GM18526 (cell line): ENCODE data around the gene NDUFB6.

Source experiments
- POLR2A ChIP-seq: IDR thresholded peaks from 3 replicates; pipeline ENCODE4 v1.6.1; 2011; ENCODE audit not compliant: insufficient read length; ENCODE audit errors: extremely low read depth

The NDUFB6 gene

DNA sequence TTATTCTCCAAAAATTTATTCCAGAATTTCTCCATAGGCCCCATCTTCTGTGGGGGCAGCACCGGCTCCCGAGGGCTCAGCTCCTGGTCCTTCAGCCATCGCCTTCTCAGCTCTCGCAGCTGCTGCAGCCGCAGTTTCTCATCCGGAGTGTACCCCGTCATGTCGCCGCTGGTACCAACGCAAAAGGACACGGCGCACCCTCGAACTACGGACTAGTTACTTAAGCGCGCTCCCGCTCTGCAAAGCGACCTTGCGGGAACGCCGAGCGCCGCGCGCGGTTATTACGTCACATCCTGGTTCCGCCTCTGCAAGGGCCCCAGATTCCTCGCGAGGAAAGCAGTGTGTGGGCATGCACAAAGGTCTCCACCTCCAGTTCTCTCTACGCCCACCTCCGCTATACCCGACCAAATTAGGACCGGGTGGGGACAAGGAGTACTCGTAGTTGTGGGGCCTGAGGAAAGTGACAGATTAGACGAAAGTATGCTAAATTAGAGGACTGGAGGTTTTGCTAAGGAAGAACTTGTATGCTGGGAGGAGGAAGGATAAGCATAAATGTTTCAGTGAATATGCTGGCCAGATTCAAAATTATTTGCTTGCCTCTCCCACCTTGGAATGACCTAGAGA, at the start of gene NDUFB6:
NDUFB6 (minus strand) TSS at position 260 of the 624 bp plus-strand sequence; CDS start at position 161, 99 bp downstream.
- peak; percentile 82 for TF ChIP-seq POLR2A

DNA sequence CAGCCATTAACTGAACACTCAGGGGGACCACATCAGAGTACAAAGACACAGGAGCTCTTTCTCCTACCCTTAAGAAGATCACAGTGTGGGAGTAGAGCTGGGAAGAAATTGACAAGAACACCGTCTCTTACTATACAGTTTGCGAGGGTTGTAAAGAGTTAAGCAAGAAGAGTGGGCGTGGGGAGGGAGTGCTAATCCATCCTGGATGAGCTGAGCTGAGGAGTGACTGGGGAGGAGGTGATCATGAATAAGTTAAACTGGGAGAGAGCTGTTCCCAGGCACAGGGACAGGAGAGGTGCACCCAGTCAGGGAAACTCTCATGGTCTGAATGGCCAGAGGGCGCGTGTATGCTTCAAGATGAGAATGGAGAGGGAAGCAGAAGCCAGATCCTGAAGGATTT, 45.3 kb upstream of the NDUFB6 start:
- TF ChIP-seq POLR2A = no peak

DNA sequence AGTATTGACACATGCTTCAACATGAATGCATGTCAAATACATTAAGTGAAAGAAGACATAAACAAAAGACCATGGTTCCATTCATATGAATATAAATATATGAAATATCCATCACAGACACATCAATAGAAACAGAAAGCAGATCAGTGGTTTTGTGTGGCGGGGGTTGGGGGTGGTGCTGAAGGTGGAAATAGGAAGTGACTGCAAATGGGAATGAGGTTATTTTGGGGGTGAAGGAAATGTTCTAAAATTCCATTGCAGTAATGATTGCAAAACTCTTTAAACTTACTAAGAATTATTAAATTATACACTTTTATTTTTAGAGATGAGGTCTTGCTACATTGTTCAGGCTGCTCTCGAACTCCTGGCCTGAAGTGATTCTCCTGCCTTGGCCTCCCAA, 33.9 kb upstream of the NDUFB6 start:
- TF ChIP-seq POLR2A = no peak

DNA sequence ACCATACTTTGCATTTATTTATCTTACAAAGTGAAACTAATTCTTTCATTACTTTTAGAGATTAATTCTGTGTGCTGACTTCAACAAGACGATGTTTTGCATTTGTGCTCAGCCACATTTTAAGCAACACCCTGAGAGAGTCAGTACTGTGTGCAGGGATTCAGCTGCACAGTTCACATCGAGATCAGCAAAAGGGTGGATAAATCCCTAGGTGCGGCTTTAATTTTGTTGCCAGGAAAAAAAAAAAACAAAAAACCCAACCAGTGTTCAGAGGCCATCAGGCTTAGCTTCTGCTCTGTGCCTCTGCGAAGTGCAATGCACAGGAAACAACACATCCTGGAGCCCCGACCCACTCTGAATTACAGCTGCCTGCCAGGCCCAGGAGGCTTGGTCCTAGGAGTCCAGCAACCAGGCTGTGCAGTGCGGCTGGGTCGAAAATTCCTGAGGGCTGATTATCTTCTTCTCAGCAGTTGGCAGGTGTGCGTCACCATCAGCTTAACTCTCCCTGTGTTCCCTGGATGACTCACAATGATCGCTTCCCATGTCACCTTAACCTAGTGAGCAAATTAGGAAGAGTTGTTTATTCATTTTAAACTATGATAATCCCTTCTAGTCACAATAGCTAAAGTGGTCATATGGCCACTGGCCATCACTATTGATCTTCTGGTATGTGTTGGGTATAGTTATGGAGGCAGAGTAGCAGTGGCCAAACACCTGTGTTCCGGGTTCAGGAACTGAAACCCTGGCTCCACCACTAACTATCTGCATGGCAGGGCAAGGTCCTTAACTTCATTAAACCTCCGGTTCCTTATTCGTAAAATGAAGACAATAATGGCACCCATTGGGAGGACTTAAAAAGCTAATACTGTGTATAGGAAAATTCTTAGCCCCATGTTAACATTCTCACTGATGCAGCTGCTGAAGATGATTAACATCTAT, 31.2 kb upstream of the NDUFB6 start:
- no peak for TF ChIP-seq POLR2A

DNA sequence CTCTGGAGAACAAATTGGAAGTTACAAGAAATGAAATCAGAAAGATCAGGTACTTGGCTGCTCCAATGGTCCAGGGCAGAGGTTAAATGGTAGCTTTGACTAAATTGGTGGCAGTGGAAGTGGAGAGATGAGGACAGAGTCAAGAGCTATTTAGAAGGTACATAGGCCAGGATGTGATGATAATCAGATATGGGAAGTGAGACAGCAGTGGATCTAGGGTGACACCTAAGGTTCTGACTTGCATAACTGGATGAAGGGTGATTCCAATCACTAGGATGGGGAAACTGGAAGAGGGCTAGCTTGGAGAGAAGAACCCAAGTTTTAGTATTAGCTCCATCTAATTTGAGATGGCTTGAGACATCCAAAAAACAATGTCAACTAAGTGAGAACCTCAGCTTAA, 24.0 kb upstream of the NDUFB6 start:
- no peak for TF ChIP-seq POLR2A

DNA sequence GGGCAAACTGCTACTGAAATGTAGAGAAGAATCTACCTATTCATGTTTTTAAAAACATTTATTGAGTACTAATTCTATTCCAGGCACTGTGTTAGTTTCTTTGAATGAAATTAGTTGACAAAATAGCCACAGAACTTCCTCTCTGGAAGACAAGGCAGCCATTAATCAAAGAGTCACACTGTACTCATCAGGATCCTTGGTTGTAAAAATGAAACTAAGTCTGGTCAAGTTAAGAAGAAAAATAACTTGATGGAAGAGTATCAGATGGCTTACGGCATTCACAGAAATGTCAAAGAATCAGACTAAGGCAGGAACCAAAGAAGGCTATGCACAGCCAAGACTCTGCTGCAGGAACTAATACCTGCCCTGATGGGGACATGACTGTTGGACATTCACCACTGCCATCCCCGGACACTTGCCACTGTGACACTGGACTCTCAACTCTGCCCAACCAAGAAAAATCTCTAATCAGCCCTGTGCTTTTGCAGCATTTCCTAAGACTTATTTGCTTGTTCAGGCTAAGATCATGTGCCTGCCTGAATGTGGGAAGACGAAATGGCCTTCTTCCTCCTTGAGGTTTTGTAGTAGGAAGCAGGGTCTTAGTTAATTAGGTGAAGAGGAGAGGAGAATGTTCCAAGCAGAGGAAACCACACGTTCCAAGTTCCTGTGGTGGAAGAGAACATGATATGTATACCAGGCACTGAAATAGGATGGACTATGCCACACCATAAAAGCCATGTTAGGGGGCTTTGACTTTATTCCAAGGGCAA, 23.3 kb upstream of the NDUFB6 start:
- no peak for TF ChIP-seq POLR2A

DNA sequence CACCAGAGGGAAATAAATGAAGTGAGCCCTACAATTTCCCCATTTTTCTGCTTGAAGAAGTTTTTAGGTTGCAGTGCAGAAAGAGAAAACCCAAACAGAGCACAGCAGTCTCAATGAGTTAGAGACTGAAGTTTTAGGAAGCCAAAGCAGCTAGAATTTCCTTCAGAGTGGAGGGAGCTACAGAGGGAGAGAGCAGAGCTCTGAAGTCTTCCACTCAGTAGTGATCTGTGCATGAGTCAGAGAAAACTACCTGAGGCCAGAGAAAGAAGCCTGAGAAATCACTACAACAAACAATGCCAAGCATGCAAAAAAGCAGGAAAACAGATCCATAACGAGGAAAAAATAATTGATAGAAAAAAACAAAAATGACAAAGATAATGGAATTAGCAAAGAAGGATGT, 17.9 kb upstream of the NDUFB6 start:
- TF ChIP-seq POLR2A = no peak

DNA sequence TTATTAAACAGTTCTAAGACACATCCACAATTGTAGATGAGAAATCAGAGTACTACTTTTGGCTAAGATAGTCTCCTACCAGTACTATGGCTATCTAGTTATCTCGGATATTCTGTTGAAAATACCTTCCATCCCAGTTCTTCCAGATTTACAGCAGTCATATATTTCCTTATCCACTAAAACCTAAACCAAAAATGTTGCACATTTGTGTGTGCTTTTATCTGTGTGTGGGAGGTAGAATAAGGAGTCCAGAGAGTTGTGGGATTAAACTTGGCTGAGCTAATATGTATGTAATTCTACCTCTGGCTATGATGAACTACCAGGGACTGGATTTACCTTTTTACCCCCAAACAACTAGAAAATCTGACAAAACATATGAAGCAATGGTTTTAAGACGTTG, 17.5 kb upstream of the NDUFB6 start:
- TF ChIP-seq POLR2A = no peak

DNA sequence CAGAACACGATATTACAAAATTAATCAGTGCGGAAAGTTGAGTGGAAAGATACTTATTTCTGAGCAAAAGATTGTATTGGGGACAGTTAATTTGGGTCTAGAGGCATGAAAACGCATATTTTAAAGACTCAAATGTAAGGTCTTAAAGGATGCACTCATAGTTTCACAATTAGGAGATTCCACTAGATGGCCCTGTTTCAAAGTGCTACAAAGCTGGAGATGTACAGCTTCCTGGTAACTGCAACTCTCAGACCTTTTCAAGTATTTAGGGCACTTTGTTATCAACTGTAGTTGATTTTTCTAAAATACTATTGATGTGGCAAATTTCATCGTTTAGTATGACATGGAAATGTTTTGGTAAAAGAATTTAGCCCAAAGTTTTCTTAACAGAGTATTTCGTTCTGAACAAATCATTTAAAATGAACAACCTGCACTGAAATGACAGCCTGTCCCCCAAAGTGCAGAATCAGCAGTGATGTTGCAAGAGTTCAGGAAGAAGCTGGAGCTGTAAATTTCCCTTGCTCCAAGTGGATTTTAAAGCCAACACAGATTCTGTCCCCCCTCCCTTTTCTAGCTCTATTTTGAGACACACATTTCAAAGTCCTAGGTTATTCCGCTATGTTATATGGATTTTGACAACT, 16.2 kb upstream of the NDUFB6 start:
- no peak for TF ChIP-seq POLR2A

DNA sequence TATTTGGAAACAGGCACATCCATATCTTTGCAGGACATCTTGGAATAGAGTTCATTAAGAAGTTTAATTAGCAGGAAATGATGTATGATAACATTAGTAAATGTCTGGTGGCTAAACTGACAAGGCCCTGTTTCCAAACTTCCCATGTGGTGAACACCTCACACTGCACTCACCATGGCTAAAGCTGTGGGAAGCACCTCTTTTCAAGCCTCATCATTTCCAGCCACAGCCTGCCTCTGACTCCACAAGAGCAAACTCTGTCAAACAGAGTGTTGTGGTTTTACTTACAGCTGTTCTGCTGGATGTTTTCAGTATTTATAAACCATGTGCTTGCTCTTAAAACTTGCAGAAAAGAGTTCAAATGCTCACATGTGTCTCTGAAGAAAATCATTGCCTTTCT, 14.9 kb upstream of the NDUFB6 start:
- TF ChIP-seq POLR2A = no peak

DNA sequence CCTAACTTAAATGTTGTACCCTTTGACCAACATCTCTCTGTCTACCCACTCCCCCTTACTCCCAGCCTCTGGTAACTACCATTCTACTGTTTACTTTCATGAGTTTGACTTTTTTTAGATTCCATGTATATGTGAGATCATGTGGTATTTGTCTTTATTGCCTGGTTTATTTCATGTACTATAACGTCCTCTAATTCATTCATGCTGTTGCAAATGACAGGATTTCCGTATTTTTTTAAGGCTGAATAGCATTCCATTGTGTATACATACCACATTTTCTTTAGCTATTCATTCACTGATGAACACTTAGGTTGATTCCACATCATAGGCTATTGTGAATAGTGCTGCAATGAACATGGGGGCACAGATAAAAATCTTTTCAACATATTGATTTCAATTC, 11.8 kb upstream of the NDUFB6 start:
- TF ChIP-seq POLR2A = no peak

DNA sequence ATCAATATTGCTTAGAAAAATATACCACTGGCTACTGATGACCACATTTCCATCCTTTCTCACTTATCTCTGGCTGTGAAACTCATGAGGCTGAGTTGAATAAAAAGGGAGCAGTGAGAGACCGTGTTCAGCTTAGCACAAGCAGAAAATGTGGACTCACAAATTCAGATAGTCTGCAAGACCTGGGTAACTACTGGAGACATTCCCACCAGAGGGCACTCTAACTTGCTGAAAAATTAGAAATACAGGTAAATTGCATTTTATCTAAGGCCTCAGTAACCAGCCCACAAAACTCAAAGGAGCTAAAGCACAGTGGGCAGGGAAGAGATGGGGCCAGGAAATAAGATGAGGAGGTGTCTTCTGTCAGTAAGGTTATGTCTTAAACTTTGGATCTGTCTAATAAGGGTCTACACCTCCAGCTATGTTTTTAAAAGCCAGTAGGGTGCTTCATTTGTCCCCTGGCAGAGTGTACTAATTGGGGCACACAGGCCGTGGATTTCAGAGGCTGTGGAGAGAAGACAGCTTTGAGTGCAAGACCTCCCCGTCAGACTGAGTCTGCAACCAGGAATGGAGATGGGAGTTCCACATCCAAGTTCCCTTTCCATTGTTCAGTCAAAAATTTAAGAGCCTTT, 8.7 kb upstream of the NDUFB6 start:
- TF ChIP-seq POLR2A = no peak

DNA sequence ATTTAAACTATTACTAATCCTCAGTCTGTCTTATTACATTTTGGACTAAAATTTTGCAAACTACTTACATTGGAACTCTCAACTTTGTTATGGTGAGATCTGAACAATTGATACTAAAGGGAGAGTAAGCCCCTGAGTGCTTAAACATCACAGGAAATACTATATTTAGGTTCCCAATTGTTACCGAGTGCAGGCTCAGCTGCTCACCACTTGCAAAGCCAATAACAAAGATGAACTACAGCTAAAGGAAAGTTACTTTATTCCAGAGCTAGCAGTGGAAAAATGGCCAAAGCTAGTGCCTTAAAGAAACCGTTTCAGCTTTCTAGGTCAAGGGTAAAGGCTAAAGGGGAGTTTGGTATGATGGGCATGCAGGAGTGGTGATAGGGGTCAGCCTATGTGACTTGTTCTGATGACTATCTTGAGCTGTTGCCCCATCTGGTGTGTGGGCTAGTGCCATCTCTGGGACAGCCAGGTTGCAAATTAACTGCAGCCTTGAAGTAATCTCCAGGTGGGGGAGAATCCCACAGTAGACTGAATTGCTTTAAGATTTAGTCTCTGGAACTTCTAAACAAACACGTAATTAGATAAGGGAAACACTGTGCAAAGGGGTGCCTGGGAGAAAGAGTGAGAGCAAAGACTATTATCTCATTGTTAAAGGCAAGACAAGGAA, 7.8 kb upstream of the NDUFB6 start:
- no peak for TF ChIP-seq POLR2A

DNA sequence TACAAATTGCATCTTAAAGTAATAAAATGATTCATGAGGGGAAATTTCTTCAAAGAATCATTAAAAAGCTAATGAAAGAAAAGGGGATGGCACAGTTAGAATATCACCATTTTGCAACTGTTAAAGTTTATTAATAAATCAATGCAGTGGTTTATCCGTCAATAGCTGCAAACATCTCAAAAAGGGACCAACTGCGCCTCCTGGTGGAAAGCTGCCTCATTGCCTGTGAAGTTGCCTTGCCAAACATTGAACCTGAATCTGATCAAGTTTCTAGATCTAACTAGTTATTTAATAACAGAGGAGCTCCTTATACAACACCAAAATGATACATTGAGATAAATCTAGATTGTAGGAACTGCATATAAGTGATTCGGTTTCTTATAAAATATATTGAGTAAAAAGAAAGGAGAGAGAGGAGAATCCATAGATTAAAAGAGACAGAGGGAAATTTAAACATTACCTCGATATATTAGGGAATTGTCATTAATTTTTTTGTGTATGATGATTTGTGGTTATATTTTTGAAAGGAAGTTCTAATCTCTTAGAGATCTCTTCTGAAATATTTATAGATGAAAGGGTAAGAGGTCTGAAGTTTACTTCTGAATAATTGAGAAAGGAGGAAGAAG, 6.9 kb upstream of the NDUFB6 start:
- TF ChIP-seq POLR2A = no peak
